ENCODE measurements around the gene PRKAR2B.

Gene PRKAR2B

DNA sequence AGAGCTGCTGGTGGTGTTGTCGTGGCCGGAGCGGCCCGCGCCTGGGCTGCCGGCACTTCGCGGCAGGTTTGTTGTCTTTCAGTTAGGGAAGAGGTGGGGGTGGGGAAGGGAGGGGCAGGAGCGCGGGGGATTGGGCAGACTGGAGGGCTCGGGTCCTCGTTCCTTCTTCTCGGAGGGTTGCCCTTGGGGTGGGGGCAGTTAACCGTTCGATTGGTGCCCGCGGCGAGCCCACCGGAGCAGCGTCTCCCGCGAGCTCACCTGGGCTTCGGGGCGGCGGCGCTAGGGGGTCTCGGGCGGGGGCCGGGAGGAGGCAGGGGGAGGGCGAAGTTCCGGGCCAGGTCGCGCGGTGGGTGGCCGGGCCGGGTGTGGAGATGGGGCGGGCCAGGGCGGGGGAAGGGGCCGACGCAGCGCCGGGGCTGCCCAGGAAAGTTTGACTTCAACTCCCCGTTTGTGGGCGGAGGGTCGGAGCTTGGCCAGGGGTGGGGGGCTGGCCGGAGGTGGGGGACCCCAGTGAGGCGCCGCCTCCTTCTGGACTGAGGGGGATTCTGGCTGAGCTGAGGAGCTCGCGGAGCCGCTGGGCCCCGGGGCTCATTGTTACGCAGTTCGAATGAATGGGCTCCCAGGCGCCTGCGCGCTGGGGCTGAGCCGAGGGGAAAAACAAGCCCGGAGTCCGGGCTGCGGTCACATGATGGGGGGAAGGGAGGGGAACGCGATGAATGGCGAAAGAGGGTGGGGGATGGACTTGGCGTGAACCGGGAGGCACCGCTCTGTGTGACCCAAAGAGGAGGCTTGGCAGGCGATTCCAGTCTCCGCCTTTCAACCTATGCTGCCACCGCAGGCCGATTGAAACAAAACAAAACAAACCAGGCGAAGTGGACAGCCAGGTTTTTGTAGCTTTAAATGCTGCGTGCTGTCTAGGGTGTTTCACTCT is 124.9 kb downstream of the PRKAR2B start:
- peak overlapping the region; percentile 69 for H3K4me3 ChIP-seq (ENCODE audit: control insufficient read depth, low read depth, low read length)
- TF ChIP-seq, protein P1, sequence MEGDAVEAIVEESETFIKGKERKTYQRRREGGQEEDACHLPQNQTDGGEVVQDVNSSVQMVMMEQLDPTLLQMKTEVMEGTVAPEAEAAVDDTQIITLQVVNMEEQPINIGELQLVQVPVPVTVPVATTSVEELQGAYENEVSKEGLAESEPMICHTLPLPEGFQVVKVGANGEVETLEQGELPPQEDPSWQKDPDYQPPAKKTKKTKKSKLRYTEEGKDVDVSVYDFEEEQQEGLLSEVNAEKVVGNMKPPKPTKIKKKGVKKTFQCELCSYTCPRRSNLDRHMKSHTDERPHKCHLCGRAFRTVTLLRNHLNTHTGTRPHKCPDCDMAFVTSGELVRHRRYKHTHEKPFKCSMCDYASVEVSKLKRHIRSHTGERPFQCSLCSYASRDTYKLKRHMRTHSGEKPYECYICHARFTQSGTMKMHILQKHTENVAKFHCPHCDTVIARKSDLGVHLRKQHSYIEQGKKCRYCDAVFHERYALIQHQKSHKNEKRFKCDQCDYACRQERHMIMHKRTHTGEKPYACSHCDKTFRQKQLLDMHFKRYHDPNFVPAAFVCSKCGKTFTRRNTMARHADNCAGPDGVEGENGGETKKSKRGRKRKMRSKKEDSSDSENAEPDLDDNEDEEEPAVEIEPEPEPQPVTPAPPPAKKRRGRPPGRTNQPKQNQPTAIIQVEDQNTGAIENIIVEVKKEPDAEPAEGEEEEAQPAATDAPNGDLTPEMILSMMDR (conservative IDR thresholded peaks at IDR 0.05; ENCODE audit: control insufficient read depth, insufficient read depth, low read depth, low read length) = no peak
- peak; percentile 97 for DNase-seq (ENCODE audit: low read depth)

GRCh38 chr7:107170051-107170915 is 125.8 kb downstream of the PRKAR2B start:
- DNase-seq (ENCODE audit: low read depth) = no peak
- peak overlapping the region; percentile 69 for H3K4me3 ChIP-seq (ENCODE audit: control insufficient read depth, low read depth, low read length)
- TF ChIP-seq, protein P1 (conservative IDR thresholded peaks at IDR 0.05; ENCODE audit: control insufficient read depth, insufficient read depth, low read depth, low read length) = no peak

DNA sequence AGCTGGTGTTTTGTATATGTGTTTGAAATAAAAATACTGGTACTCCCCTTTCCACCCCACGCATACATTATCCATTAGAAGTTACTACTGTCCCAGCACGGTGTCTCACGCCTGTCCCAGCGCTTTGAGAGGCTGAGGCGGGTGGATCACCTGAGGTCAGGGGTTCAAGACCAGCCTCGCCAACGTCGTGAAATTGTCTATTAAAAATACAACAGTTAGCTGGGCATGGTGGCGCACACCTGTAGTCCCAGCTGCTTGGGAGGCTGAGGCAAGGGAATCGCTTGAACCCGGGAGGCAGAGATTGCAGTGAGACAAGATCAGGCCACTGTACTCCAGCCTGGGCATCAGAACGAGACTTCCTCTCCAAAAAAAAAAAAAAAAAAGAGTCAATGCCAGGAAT is 127.0 kb downstream of the PRKAR2B start:
- TF ChIP-seq, protein P1 (conservative IDR thresholded peaks at IDR 0.05; ENCODE audit: control insufficient read depth, insufficient read depth, low read depth, low read length) = no peak
- no peak for DNase-seq (ENCODE audit: low read depth)
- H3K4me3 ChIP-seq (ENCODE audit: control insufficient read depth, low read depth, low read length) = no peak overlapping the region

GRCh38 chr7:107172276-107173032 is 127.9 kb downstream of the PRKAR2B start:
- H3K4me3 ChIP-seq (ENCODE audit: control insufficient read depth, low read depth, low read length) = no peak overlapping the region
- DNase-seq (ENCODE audit: low read depth) = no peak
- TF ChIP-seq, protein P1 (conservative IDR thresholded peaks at IDR 0.05; ENCODE audit: control insufficient read depth, insufficient read depth, low read depth, low read length) = no peak

DNA sequence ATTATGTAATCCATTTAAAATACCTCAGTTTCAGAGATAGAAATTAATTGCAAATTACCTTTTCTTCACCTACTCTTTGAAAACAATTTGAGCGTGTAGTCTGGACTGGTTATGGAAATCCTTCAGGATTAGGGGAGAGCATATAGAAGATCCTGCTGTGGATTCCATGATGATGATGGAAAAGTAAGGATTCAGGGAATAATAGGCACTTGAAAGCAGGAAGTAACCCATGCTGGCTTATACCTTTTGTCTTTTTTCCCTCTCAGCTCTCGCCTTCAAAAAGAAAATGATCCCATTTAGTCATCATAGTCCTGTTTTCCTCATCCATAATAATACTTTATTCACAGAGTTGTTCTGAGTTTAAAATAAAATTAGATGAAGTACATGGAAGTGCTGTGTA is 128.7 kb downstream of the PRKAR2B start:
- no peak overlapping the region for H3K4me3 ChIP-seq (ENCODE audit: control insufficient read depth, low read depth, low read length)
- TF ChIP-seq, protein P1 (conservative IDR thresholded peaks at IDR 0.05; ENCODE audit: control insufficient read depth, insufficient read depth, low read depth, low read length) = no peak
- DNase-seq (ENCODE audit: low read depth) = no peak

Data from fibroblast of mammary gland (primary cell).